BE2C (cell line): ENCODE data around the gene PGPEP1.

Experiments
- DNase-seq: peaks from one replicate; pipeline ENCODE4 v3.0.0-alpha.2; 2020
- H3K27me3 ChIP-seq: fragments of 250-450 bp; sonication (Bioruptor Pico); 2 replicates; pipeline ENCODE4 v1.5.1; 2020; ENCODE audit warnings: mild to moderate bottlenecking
- H3K36me3 ChIP-seq: fragments of 250-450 bp; sonication (Bioruptor Pico); 2 replicates; pipeline ENCODE4 v1.5.1; 2020; ENCODE audit warnings: mild to moderate bottlenecking
- H3K4me1 ChIP-seq: fragments of 250-450 bp; sonication (Bioruptor Pico); 2 replicates; pipeline ENCODE4 v1.5.1; 2020
- H3K4me3 ChIP-seq: 2 replicates; pipeline ENCODE4 v1.5.1; 2011; ENCODE audit warnings: low read depth, low read length
- H3K9me3 ChIP-seq: fragments of 250-450 bp; sonication (Bioruptor Pico); 2 replicates; pipeline ENCODE4 v1.5.1; 2020
- CTCF ChIP-seq: IDR thresholded peaks from 2 replicates; pipeline ENCODE4 v1.5.1; 2012; ENCODE audit warnings: mild to moderate bottlenecking, low read depth, low read length

The PGPEP1 gene

GRCh38 chr19:18300930-18301717, 39.3 kb upstream of the PGPEP1 start:
- H3K4me3 ChIP-seq: no peak overlapping the region
- H3K36me3 ChIP-seq: peaks cover 3% of the 10 kb centered on the region
- H3K4me1 ChIP-seq: peaks cover 24% of the 10 kb centered on the region
- no peaks in the 10 kb centered on the region for H3K9me3 ChIP-seq
- TF ChIP-seq CTCF: no peak
- no peak for DNase-seq
- H3K27me3 ChIP-seq: no peaks in the 10 kb centered on the region

- Histone ChIP-seq H3K4me1 (peaks cover 24% of the 10 kb centered on the region), H3K9me3 (no peaks in the 10 kb centered on the region), H3K27me3 (no peaks in the 10 kb centered on the region), H3K4me3 (no peak overlapping the region), H3K36me3 (peaks cover 9% of the 10 kb centered on the region)
- no peak for DNase-seq
- TF ChIP-seq CTCF: no peak
These were observed 38.7 kb upstream of the PGPEP1 start for GRCh38 chr19:18301718-18302111.

DNA sequence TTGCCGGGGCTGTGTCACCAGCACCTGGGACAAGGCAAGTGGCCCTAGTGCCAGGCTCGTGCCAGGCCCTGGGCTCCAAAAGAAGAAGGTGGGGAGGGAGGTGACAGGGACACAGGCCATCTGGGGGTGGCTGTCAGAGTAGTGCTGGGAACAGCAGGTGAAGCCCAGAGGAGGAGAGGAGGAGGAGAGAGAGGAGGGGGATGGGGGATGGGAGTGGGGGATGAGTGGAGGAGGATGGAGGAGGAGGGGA, 36.3 kb upstream of the PGPEP1 start:
- Histone ChIP-seq H3K9me3 (no peaks in the 10 kb centered on the region), H3K27me3 (no peaks in the 10 kb centered on the region), H3K4me1 (peaks cover 24% of the 10 kb centered on the region), H3K4me3 (peak overlapping the region; percentile 43; the same call in 1 of the 2 replicates), H3K36me3 (peaks cover 32% of the 10 kb centered on the region)
- no peak for DNase-seq
- no peak for TF ChIP-seq CTCF

DNA sequence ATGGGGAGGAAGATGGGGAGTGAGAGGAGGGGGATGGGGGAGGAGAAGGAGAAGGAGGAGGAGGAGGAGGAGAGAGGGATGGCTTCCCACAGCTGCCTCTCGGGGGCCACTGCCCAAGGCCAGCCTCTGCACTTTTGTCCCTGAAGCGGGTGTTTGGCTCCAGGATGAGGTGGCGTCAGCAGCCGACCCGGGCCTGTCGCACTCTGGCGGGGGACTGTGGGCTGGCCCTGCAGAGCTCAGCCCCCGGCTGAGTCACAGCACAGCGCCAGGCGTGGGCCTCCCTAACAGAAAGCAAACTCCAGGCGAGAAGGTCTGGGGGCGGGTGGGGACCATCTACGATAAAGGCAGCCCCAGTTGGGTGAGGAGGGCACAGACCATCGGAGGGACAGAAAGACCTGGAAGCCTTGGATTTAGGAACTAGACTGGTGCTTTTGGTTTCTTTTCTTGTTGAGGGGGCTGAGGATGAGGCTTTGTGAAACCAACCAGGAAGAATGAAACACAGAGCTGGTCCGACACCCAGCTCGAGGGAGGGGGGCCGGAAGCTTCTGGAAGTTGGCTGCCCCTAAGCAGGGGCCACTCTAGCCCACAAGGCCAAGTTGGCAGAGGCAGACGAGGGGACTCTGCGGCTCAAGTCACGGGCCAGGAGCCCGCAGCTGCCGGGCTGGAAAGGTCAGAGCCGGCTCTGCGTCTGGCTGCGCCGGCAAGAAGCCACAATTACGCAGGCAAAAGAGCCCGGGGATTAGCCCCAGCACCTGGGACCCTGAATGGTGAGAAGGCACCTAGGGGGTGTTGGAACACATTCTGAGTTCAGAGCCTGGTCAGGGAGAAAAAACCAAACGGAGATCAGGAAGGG, 35.7 kb upstream of the PGPEP1 start:
- H3K4me3 ChIP-seq: peak overlapping the region; percentile 43
- H3K27me3 ChIP-seq: no peaks in the 10 kb centered on the region
- TF ChIP-seq CTCF: 0 out of 2 replicates have a peak, but pooled peaks have one; percentile 5
- H3K4me1 ChIP-seq: peaks cover 24% of the 10 kb centered on the region
- peak; percentile 90 for DNase-seq
- peaks cover 37% of the 10 kb centered on the region for H3K36me3 ChIP-seq
- H3K9me3 ChIP-seq: no peaks in the 10 kb centered on the region

- DNase-seq: no peak
- H3K36me3 ChIP-seq: peaks cover 51% of the 10 kb centered on the region
- peaks cover 24% of the 10 kb centered on the region for H3K4me1 ChIP-seq
These were observed 34.0 kb upstream of the PGPEP1 start for GRCh38 chr19:18306209-18306887.

More at GRCh38 chr19:18306209-18306887, 34.0 kb upstream of the PGPEP1 start:
- TF ChIP-seq CTCF: no peak
- no peak overlapping the region for H3K4me3 ChIP-seq
- H3K27me3 ChIP-seq: no peaks in the 10 kb centered on the region
- H3K9me3 ChIP-seq: no peaks in the 10 kb centered on the region
